NOMO-1 (cell line): ENCODE measurements around the gene AFG1L.
A peak's percentile ranks its signal among the peaks of the same experiment; 100 is the strongest.
"Not testable (repeated sequence)": the region's sequence is repeated elsewhere in the genome, so short reads cannot be mapped to it uniquely, and the experiment has no call there.

Source experiments
- DNase-seq, 2 experiments: peaks; one replicate each; lab custom pipeline; 2025; ENCODE audit not compliant: unreplicated experiment in 2 of 2; lab: John Stamatoyannopoulos, UW

Gene AFG1L

DNA sequence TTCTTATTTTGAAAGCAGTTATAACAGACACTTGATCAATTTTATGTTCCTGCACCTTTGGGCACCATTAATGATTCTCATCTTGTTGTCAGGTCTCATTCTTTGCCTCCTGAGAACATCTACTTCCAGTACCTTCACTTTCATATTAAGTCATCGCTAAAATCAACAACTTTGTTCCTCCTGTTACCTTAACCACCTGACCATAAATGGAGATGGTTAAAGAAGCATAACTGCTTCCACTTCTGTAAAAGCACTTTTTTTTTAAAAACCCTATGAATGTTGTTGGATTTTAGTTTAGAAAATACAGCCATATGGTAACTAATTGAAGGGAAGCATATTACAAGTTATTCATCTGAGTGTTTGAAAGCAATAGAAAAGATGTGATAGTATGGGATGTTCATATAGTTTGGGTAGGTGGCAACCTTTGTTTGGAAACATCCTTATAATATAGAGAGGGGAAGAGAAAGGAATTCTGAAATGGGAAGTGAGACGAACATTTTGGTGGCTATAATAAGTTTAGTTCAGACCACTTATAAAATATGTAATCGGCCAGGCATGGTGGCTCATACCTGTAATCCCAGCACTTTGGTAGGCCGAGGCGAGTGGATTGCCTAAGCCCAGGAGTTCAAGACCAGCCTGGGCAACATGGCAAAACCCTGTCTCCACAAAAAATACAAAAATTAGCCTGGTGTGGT lies 53.9 kb downstream of the AFG1L start:
- DNase-seq, result peak in 1 of 2 experiments; percentile 56

DNA sequence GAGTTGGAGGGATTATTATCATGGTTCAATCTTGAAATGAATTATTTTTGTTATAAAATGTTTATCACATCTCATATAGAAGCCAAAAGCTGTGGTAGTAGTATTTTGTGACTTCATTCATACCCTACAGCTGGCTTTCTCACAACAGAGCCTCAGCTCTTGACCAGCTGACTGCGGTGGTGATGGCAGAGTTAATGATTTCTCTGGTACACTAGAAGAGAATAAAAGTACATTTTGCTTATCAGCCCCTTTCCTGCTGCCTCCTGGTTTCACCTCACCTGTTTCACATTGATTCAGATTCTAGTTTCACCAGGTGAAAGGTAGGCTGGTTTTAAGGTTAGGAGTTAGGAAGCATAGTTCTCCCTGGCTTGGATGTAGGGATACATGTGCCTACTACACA lies 55.7 kb downstream of the AFG1L start:
- DNase-seq, result no peak

DNA sequence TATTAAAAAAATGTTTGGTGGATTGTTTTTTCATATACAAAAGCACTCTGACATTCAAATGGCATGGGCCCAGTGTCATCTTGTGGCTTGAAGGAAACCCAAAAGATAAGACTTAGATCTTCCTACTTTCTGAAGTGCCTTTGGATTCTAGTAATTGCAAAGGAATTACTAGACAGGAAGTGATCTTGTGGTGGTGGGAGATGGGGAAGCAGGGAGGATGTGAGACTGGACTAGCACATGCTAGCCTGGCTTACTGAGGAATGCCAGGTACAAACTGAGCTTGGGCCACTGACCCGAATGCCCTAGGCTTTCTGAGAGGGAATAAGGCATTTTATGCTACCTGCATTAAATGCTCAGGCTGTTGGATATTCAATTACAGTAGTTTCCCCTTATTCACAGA lies 59.0 kb downstream of the AFG1L start:
- no peak for DNase-seq

- DNase-seq, result no peak
Observed at GRCh38 chr6:108355120-108355519, 60.3 kb downstream of the AFG1L start.

- DNase-seq, result no peak
Observed at GRCh38 chr6:108355890-108356289, 61.0 kb downstream of the AFG1L start.

DNA sequence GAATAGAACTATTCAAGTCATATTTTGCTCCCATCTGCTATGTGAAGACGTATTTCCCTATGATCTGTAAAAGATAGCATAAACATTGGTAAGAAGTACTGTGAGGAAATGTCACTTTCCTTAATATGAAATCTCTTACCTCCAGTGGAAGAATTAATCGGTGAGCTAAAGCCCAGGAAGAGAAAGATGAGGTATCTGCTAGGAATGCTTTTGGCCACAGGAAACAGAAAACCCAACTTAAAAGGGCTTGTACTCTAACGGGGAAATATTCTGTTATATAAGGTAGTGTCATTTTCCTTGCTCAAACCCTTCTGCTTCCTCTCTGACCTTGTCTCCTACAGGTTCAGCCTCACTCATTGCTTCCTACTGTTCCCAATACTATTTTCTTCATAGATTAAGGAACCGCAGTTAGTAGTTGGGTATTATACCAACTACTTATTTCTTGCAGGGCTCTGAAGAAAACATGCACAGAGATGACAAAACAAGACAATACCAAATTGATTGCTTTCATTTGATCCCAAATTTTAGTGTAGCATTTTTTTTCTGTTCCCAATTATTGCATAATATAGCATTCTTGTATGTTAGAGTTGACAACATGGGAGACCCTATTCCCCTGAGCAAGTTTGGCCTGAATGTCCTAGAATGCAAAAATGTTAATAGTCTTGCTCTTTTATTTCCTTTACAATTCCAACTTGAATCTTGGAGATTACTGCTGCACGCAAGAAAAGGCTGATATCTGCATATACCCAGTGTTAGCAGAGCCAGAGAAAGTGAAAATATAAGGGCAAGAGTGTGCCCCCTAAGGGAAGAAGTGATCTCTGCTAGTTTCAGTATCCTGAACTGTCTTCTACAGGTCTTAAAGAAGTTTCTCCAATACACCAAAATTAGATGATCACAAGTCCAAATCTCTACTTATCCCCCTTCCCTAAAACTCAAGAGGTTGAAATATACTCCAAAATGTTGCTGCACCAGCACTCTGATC lies 65.3 kb downstream of the AFG1L start:
- peak in 1 of 2 experiments; percentile 23 for DNase-seq

GRCh38 chr6:108360919-108361311 lies 66.1 kb downstream of the AFG1L start:
- no peak for DNase-seq

- DNase-seq, result peak; percentile 88 to 90
Observed at GRCh38 chr6:108361312-108361932, 66.6 kb downstream of the AFG1L start.

- no peak for DNase-seq
Observed at GRCh38 chr6:108362455-108362854, 67.6 kb downstream of the AFG1L start.

- DNase-seq, result no peak
Observed at GRCh38 chr6:108363113-108363512, 68.3 kb downstream of the AFG1L start.

DNA sequence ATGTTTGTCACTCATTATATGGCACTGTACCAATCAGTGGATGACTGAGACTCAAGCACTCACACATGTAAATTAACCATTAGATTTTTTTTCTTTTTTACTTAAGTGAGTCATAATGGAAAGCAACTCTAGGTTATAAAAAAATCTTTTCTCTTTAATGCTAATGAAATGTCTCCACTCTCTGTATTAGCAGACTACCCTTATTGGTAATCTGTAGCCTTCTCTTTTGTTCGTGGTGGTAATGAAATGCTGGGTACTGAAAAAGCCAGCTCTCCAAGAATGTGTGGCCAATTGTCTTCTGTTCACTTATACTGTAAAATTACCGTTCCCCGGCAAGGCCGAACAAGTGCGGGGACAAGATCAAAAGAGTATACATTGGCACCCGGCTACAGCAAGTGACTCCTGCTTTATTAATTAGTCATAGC lies 69.0 kb downstream of the AFG1L start:
- peak in 1 of 2 experiments; percentile 27 for DNase-seq

DNA sequence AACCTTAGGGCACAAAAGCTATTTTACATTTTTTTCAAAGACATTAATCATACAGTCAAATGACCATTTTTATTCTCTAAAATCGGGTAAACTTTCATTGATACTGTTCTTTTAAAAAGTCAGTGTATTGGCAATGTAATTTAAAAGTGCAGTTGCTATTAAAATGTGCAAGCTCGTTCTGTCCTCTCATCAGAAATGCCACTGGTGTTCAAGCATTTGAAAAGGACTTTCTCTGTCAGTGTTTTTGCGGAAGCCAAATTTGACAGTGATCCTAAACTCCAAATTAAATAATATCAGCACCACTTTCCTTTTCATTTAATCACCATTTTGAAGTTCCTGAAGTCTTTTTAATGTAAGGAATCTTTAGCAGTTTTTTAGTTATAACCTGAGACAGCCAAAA lies 69.6 kb downstream of the AFG1L start:
- DNase-seq, result no peak

- peak; percentile 23 to 58 for DNase-seq
Observed at GRCh38 chr6:108365478-108365877, 70.6 kb downstream of the AFG1L start.

DNA sequence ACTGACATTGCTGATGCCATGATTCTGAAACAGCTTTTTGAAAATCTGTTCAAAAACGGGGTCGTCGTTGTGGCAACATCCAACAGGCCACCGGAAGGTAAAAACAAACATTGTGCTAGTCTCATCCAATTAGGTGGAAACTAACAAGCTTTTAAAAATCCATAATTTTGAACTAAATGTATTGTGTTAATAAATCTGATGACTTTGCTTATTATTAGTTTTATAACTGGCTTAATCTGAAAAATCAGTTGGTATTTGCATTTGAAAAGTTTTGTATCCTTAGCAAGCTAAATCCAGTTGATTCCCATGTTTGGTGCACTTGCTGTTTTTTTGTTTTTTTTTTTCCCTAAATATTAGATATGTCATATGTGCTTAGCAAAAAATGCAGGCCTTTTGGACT lies 71.4 kb downstream of the AFG1L start:
- DNase-seq, result no peak

- peak in 1 of 2 experiments; percentile 29 for DNase-seq
Observed at GRCh38 chr6:108368431-108369030, 73.7 kb downstream of the AFG1L start.

- no peak for DNase-seq
Observed at GRCh38 chr6:108380876-108381275, 86.0 kb downstream of the AFG1L start.

GRCh38 chr6:108383981-108384380 lies 89.1 kb downstream of the AFG1L start:
- DNase-seq, result no peak

DNA sequence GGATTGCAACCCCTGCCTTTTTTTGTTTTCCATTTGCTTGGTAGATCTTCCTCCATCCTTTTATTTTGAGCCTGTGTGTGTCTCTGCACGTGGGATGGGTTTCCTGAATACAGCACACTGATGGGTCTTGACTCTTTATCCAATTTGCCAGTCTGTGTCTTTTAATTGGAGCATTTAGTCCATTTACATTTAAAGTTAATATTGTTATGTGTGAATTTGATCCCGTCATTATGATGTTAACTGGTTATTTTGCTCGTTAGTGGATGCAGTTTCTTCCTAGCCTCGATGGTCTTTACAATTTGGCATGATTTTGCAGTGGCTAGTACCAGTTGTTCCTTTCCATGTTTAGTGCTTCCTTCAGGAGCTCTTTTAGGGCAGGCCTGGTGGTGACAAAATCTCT lies 94.3 kb downstream of the AFG1L start:
- DNase-seq, result not testable (repeated sequence)

- no peak for DNase-seq
Observed at GRCh38 chr6:108395297-108395696, 100.4 kb downstream of the AFG1L start.

DNA sequence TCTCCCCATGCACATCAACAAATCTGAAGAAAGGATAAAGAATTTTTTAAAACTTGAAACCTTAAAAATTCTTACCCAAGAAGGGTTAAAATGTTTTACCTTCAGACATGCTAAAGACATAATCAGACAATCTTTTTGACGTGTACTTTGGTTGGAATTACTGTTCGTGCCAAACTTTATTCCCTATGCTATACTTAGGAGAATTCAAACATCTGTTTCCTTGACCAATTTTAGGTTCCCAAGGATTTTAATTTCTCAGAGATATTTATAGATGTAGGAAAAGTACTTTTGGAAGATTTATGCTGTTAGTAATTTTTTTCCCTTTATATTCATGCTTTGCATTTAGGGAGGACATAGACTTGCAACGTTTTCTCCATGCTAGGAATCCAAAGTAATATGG lies 108.4 kb downstream of the AFG1L start:
- DNase-seq, result no peak

DNA sequence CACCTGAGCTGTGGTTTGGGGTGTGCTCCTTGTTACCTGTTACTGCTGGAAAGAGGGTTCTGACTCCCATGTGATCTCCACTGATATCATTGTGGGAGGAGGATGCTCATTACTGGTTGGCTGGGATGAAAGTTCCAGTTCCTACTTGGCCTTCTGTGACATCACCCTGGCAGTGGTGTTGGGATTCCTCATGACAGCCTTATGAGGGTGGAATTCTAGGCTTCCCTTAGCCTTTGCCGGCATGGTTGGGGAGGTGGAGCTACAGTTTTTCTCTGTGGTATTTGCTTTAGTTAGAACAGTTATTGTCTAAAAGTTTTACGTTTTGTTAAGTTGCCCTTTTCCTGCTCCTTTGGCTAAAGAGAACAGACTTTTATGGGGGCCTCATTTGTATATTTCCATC lies 112.1 kb downstream of the AFG1L start:
- no peak for DNase-seq
